HL-60 (cell line): ENCODE results near the gene TUBGCP5.
"Not testable (repeated sequence)": the region's sequence is repeated elsewhere in the genome, so short reads cannot be mapped to it uniquely, and the experiment has no call there.

Source experiments
- DNase-seq, 2 experiments: peaks; one replicate each; pipeline ENCODE4 v3.0.0-alpha.2; 2010 to 2020; ENCODE audit warnings: low read depth in 1 of 2, low spot score in 1 of 2
- H3K27ac ChIP-seq: fragments of 250-450 bp; sonication (Bioruptor Pico); replicated peaks from 2 replicates; pipeline ENCODE4 v1.5.1; 2020; ENCODE audit warnings: mild to moderate bottlenecking, moderate library complexity
- H3K27me3 ChIP-seq: fragments of 250-450 bp; sonication (Bioruptor Pico); 2 replicates; pipeline ENCODE4 v1.5.1; 2021; ENCODE audit warnings: mild to moderate bottlenecking, moderate library complexity; ENCODE audit not compliant: insufficient read depth, poor library complexity, severe bottlenecking
- H3K4me3 ChIP-seq: replicated peaks from 2 replicates; pipeline ENCODE4 v1.5.1; 2011; ENCODE audit warnings: mild to moderate bottlenecking, control low read depth, low read length; ENCODE audit not compliant: insufficient read depth
- CTCF ChIP-seq: IDR thresholded peaks from one replicate; pipeline ENCODE4 v1.5.1; 2011; ENCODE audit warnings: low read length, control low read depth, inconsistent platforms; ENCODE audit not compliant: insufficient read depth
- GABPA ChIP-seq: IDR thresholded peaks from 2 replicates; pipeline ENCODE4 v1.6.1; 2012; ENCODE audit warnings: low read depth
- POLR2AphosphoS5 ChIP-seq: IDR thresholded peaks from 2 replicates; pipeline ENCODE4 v1.6.1; 2012; ENCODE audit warnings: low read depth
- REST ChIP-seq: IDR thresholded peaks from 2 replicates; pipeline ENCODE4 v1.6.1; 2012; ENCODE audit warnings: low read depth; ENCODE audit not compliant: insufficient replicate concordance
- SPI1 ChIP-seq: IDR thresholded peaks from 2 replicates; pipeline ENCODE4 v1.6.1; 2012; ENCODE audit warnings: low read depth, mild to moderate bottlenecking, borderline replicate concordance
- long read RNA-seq: library from polyadenylated mRNA; unstranded; transcript quantifications from one replicate; pipeline ENCODE4 v2.0.0, GENCODE V29; 2020

The TUBGCP5 gene
- long read RNA-seq, transcript TUBGCP5-205 (23 exons, 3,849 nt): major isoform, 19 of 84 reads
- long read RNA-seq, partial matches to known transcripts: 38 of 84 reads
- long read RNA-seq, other reads (novel, unspliced or antisense): 23 of 84 reads

- TF ChIP-seq CTCF: no peak
- TF ChIP-seq GABPA: no peak
- no peak for TF ChIP-seq SPI1
- TF ChIP-seq POLR2AphosphoS5: peak; percentile 92
- peak; percentile 57 for TF ChIP-seq REST
- Histone ChIP-seq H3K27ac (peak within 1 kb of the TSS; percentile 91), H3K27me3 (no peaks in the 10 kb centered on the region), H3K4me3 (peak within 1 kb of the TSS; percentile 66)
- DNase-seq: peak; percentile 96 to 98
Observed at GRCh38 chr15:23039143-23039916, at the start of gene TUBGCP5. Gene TUBGCP5, minus strand, starts transcription at chr15:23039569. Its CDS starts 26 bp downstream, at chr15:23039543.

- H3K27ac ChIP-seq: no peak overlapping the region
- TF ChIP-seq SPI1 (no peak), POLR2AphosphoS5 (no peak), REST (no peak), CTCF (no peak), GABPA (no peak)
- H3K4me3 ChIP-seq: no peak overlapping the region
- no peak for DNase-seq
- peaks cover 2% of the 10 kb centered on the region for H3K27me3 ChIP-seq
Observed at GRCh38 chr15:23083115-23083514, 43.7 kb upstream of the TUBGCP5 start.

- H3K27me3 ChIP-seq, H3K27ac ChIP-seq, DNase-seq, H3K4me3 ChIP-seq: not testable (repeated sequence)
Observed at GRCh38 chr15:23081996-23082737, 42.8 kb upstream of the TUBGCP5 start.

- H3K4me3 ChIP-seq: no peak overlapping the region
- no peaks in the 10 kb centered on the region for H3K27me3 ChIP-seq
- TF ChIP-seq CTCF: no peak
- no peak for TF ChIP-seq SPI1
- TF ChIP-seq GABPA: no peak
- TF ChIP-seq POLR2AphosphoS5: no peak
- TF ChIP-seq REST: no peak
- no peak for DNase-seq
- H3K27ac ChIP-seq: no peak overlapping the region
Observed at GRCh38 chr15:23081271-23081670, 41.9 kb upstream of the TUBGCP5 start.
